Cardiac ventricle fibroblast (primary cell): Measurements from ENCODE around the gene BLOC1S6. TPM values are rescaled to one million over a fixed set of nuclear protein-coding genes. Genes with fewer than 3 reads are reported as not detected.

Source experiments
- total RNA-seq: library from RNA; depleted of rRNA; stranded (reverse); fragments of >200 nt; gene quantifications from 2 replicates; pipeline ENCODE4 v1.2.3, GENCODE V29; 2015

BLOC1S6 gene
- 32.1 and 33.9 TPM in 2 replicates for total RNA-seq

GRCh38 chr15:45587095-45587862 is at the start of gene BLOC1S6:
Gene BLOC1S6 (plus strand): TSS chr15:45587379. CDS start chr15:45587444, 65 bp downstream.

GRCh38 chr15:45634432-45635190 is 47.4 kb downstream of the BLOC1S6 start, which contains the start of gene SQOR:
Gene SQOR (plus strand): TSS chr15:45635029. CDS start chr15:45658924, 23,895 bp downstream.

Other genes starting within 250 kb of the BLOC1S6 start
- gene GATM, start 208.8 kb upstream of the BLOC1S6 start, total RNA-seq: not detected in 2 replicates
- 6.5 and 7.1 TPM in 2 replicates for gene SLC30A4, start 64.6 kb upstream of the BLOC1S6 start, total RNA-seq
- 19.3 and 21.8 TPM in 2 replicates for gene SQOR, start 47.6 kb downstream of the BLOC1S6 start, total RNA-seq